Nephron progenitor cell (in vitro differentiated cells): ENCODE results near the gene ANKS6.

ENCODE experiments used
- DNase-seq: peaks from one replicate; pipeline ENCODE4 v3.0.0; 2021
- H3K27ac Mint-ChIP-seq: 2 replicates; pipeline ENCODE4 v1.8.0; 2021; ENCODE audit warnings: mild to moderate bottlenecking, moderate library complexity, mixed read lengths
- H3K27me3 Mint-ChIP-seq: 2 replicates; pipeline ENCODE4 v1.8.0; 2021; ENCODE audit warnings: mild to moderate bottlenecking, low read depth, mixed read lengths; ENCODE audit not compliant: poor library complexity
- H3K36me3 Mint-ChIP-seq: 2 replicates; pipeline ENCODE4 v1.8.0; 2021; ENCODE audit warnings: low read depth, mixed read lengths
- H3K4me1 Mint-ChIP-seq: 2 replicates; pipeline ENCODE4 v1.8.0; 2021; ENCODE audit warnings: mixed read lengths
- H3K4me3 Mint-ChIP-seq: 2 replicates; pipeline ENCODE4 v1.8.0; 2021; ENCODE audit warnings: mild to moderate bottlenecking, moderate library complexity, mixed read lengths
- H3K9me3 Mint-ChIP-seq: 2 replicates; pipeline ENCODE4 v1.8.0; 2021; ENCODE audit warnings: mild to moderate bottlenecking, moderate library complexity, mixed read lengths
- TF ChIP-seq, protein P1 (sequence below): fragments of 200-600 bp; sonication (generic); IDR thresholded peaks from 2 replicates; pipeline ENCODE4 v1.5.0; 2021; ENCODE audit warnings: antibody characterized with exemption

The ANKS6 gene

DNA sequence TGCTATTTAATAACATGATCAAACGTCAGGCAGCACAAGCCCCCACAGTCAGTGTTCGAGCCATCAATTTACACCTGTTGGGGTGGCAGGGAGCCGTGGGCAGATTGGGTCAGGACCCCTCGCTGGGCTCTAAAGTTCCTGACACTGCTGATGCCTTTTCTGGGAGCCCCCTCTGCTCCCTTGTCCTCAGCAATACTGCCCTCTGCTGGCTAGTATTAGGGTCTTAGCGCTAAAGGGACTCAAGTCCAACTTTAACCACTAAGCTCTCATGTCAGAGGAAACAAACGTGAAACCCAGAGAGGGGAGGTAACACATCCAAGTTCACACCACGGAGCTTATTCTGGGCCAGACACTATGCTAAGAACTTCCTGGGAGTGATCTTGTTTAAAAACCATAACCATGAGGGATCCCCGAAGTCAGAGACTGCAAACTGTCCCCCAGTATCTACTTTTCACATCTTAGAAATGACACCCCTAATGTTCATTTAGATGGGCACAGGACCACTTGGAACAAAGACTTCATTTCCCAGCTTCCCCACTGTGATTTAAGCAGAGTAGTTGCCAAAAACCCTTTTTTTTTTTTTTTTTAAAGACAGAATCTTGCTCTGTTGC is 20.4 kb downstream of the ANKS6 start:
- no peaks in the 10 kb centered on the region for H3K27me3 Mint-ChIP-seq
- DNase-seq: peak; percentile 69
- TF ChIP-seq, protein P1, sequence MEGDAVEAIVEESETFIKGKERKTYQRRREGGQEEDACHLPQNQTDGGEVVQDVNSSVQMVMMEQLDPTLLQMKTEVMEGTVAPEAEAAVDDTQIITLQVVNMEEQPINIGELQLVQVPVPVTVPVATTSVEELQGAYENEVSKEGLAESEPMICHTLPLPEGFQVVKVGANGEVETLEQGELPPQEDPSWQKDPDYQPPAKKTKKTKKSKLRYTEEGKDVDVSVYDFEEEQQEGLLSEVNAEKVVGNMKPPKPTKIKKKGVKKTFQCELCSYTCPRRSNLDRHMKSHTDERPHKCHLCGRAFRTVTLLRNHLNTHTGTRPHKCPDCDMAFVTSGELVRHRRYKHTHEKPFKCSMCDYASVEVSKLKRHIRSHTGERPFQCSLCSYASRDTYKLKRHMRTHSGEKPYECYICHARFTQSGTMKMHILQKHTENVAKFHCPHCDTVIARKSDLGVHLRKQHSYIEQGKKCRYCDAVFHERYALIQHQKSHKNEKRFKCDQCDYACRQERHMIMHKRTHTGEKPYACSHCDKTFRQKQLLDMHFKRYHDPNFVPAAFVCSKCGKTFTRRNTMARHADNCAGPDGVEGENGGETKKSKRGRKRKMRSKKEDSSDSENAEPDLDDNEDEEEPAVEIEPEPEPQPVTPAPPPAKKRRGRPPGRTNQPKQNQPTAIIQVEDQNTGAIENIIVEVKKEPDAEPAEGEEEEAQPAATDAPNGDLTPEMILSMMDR: peak; percentile 70
- H3K4me3 Mint-ChIP-seq: no peak overlapping the region
- H3K4me1 Mint-ChIP-seq: peaks cover 6% of the 10 kb centered on the region
- H3K27ac Mint-ChIP-seq: no peak overlapping the region
- peaks cover 45% of the 10 kb centered on the region for H3K36me3 Mint-ChIP-seq
- H3K9me3 Mint-ChIP-seq: no peaks in the 10 kb centered on the region

DNA sequence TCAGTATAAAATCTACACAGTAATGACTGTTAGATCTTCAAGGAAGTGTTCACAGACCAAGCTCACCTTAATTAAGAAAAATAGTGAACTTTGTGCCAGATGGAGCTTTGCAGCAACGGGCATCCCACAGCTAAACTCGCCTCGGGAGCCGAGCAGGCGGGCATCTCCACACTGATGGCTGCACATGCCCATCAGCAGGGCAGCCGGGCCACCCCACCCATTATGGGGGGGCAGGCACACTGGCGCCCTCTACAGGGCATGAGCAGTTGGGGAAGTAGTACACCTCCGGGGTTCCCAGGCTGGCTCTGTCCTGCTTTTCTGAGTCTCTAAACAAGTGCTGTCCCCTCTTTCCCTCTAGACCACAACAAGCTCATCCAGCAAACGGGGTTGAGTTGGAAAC is 21.6 kb downstream of the ANKS6 start:
- H3K36me3 Mint-ChIP-seq: peaks cover 55% of the 10 kb centered on the region
- peaks cover 6% of the 10 kb centered on the region for H3K4me1 Mint-ChIP-seq
- DNase-seq: peak; percentile 23

DNA sequence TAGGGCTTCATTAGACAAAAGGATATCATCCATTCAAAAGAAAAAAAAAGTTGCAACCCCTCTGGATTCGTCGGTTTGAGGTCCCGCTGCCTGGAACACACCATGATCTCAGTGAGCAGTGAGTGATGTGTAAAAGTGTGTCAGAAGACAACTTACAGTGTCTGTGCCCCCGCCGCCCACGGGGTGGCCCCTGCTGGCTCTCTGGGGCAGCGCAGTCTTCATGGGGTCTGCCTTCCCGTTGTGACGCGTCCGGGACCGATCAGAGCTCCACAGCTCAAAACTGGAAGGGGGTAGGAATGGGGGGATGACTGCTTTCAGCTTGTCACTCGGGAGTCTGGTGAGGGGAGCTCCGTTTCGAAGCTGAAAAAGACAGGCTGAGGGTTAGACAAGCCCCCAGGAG is 22.6 kb downstream of the ANKS6 start:
- DNase-seq: no peak
- TF ChIP-seq, protein P1: peak; percentile 12
- Mint-ChIP-seq H3K36me3 (peaks cover 66% of the 10 kb centered on the region), H3K4me1 (peaks cover 2% of the 10 kb centered on the region), H3K4me3 (no peak overlapping the region), H3K27me3 (no peaks in the 10 kb centered on the region), H3K9me3 (no peaks in the 10 kb centered on the region), H3K27ac (no peak overlapping the region)

More for the DNA sequence above, 21.6 kb downstream of the ANKS6 start:
- TF ChIP-seq, protein P1: peak; percentile 48
- no peak overlapping the region for H3K4me3 Mint-ChIP-seq
- no peaks in the 10 kb centered on the region for H3K9me3 Mint-ChIP-seq
- no peak overlapping the region for H3K27ac Mint-ChIP-seq
- H3K27me3 Mint-ChIP-seq: no peaks in the 10 kb centered on the region

DNA sequence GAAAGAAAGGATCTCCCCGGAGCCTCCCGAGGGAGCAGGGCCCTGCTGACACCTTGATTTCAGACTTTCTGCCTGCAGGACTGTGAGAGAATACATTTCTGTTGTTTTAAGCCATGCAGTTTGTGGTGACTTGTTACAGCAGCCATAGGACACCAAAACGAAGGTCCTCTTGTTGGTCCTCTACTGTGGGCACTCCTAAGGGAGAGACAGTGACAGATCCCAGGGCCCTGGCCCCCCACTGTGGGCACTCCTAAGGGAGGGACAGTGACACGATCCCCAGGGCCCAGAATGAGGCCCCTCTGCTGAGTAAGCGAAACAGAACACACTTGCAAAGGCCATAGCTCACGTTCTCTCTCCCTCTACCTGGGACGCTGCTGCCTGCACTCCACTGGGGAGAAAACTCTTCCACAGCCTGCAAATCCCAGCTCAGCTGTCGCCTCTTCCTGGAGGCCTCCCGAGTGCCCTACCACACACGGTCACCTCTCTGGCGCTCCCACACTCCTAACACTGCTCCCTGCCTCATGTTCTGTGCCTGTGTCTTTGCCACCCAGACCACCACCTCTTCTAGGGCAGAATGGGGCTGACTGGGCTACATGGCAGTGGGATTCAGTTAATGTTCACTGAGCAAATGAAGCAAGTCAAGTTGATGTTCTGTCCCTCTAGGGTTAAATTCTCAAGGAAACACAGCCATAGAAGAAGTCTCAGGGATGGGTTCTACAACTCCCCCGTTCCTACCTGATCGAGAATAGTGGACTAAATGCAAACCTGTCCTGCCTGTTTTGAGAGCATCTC is 23.8 kb downstream of the ANKS6 start:
- no peaks in the 10 kb centered on the region for H3K9me3 Mint-ChIP-seq
- no peak overlapping the region for H3K4me3 Mint-ChIP-seq
- no peak overlapping the region for H3K27ac Mint-ChIP-seq
- no peak for DNase-seq
- no peaks in the 10 kb centered on the region for H3K27me3 Mint-ChIP-seq
- TF ChIP-seq, protein P1: no peak
- no peaks in the 10 kb centered on the region for H3K4me1 Mint-ChIP-seq
- peaks cover 74% of the 10 kb centered on the region for H3K36me3 Mint-ChIP-seq

DNA sequence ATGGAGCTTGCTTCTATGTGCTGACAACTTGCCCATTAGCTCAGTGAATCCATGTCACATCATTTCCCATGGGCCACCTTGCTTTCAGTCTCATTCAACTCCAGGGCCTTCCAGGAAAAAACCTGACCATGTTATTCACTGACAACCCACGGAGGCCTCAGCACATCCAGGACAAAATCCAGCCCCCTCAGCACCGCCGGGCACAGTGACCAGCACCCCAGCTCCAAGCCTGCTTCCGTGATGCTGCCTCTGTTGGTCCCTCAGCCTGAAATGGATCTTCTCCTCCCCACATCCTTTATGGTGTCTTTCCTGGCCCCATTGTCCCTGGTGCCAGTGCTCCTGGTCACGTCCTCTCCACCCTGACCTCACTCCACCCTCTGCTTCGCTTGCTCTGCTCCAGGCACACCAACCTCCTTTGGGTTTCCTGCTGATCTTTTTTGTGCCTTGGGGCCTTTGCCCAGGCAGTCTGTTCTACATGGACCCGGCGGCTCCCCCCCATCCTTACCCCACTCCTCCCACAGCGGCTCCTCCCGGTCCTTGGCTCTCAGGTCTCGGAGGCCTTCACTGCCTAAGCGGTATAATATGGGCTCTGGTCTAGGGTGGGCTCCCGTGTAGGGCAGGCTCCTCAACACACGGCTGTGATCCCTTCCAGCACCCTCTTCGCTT is 25.0 kb downstream of the ANKS6 start:
- Mint-ChIP-seq H3K27ac (peak overlapping the region; percentile 29), H3K27me3 (no peaks in the 10 kb centered on the region), H3K9me3 (no peaks in the 10 kb centered on the region), H3K36me3 (peaks cover 75% of the 10 kb centered on the region), H3K4me3 (no peak overlapping the region), H3K4me1 (no peaks in the 10 kb centered on the region)
- no peak for DNase-seq
- TF ChIP-seq, protein P1: no peak
